ENCODE results near the gene DGKZ.
A peak's percentile ranks its signal among the peaks of the same experiment; 100 is the strongest.

DGKZ gene

GRCh38 chr11:46361283-46362155, 14.3 kb downstream of the DGKZ start:
- TF ChIP-seq, protein P1, sequence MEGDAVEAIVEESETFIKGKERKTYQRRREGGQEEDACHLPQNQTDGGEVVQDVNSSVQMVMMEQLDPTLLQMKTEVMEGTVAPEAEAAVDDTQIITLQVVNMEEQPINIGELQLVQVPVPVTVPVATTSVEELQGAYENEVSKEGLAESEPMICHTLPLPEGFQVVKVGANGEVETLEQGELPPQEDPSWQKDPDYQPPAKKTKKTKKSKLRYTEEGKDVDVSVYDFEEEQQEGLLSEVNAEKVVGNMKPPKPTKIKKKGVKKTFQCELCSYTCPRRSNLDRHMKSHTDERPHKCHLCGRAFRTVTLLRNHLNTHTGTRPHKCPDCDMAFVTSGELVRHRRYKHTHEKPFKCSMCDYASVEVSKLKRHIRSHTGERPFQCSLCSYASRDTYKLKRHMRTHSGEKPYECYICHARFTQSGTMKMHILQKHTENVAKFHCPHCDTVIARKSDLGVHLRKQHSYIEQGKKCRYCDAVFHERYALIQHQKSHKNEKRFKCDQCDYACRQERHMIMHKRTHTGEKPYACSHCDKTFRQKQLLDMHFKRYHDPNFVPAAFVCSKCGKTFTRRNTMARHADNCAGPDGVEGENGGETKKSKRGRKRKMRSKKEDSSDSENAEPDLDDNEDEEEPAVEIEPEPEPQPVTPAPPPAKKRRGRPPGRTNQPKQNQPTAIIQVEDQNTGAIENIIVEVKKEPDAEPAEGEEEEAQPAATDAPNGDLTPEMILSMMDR (conservative IDR thresholded peaks at IDR 0.05; ENCODE audit: low read depth, low read length), result no peak
- peak; percentile 64 for DNase-seq (ENCODE audit: low read depth)
- peak overlapping the region; percentile 40 for H3K4me3 ChIP-seq (ENCODE audit: low read depth, low read length)

DNA sequence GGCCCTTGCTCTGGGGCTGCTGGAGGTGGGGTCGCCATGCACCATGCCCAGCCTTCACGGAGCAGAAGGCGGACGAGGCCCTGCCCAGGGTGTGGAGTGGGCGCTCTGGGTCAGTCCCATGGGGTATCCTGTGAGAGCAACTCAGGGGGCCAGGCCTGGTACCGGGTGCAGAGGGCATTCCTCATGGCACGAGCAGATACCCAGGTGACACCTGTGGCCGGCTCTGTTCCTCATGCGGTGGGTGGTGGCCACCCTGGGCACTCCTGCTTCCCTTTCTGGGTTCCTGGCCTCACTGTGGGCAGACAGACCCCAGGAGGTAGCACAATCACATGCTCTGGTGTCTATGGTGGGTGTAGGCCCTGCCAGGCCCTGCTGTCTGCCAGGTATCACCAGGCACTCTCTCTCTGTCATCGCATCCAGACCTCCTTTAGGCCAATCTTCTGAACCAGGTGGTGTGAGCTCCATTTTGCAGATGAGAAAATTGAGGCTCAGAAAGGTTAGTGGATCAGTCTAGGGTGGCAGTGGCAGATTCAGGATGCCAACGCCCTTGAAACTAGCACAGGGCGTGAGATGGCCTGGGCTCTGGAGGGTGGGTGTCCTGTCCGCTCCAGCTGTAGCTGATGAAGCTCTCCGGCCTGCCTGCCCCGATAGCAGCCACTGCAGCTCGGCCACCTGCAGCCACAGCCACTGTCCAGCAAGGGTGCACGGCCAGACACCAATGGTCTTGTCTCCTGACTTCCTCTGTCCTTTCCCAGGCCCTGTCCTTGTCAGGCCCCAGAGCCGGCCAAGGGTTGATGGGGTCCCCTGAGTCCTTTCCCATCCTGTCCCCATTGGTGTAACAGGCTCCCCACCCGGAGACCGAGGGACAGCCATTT, 15.1 kb downstream of the DGKZ start:
- TF ChIP-seq, protein P1 (conservative IDR thresholded peaks at IDR 0.05; ENCODE audit: low read depth, low read length), result no peak
- peak overlapping the region; percentile 40 for H3K4me3 ChIP-seq (ENCODE audit: low read depth, low read length)
- no peak for DNase-seq (ENCODE audit: low read depth)

DNA sequence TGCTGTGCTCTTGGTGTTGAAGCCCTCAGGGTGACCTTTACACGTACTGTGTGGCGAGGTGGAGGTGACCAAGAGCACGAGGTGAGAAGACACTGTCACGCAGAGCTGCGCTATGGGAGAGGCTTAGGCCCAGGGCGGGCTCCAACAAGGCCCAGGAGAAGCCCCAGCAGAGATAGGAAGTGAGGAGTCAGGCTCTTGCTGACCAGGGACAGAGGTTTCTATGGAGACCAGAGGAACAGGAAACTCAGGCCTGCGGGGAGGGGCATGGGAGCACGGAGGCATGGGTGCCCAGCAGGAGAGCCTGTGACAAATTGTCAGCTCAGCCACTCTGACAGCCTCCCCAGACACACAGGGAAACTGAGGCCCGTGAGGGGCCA, 15.8 kb downstream of the DGKZ start:
- no peak overlapping the region for H3K4me3 ChIP-seq (ENCODE audit: low read depth, low read length)
- peak; percentile 87 for DNase-seq (ENCODE audit: low read depth)
- TF ChIP-seq, protein P1 (conservative IDR thresholded peaks at IDR 0.05; ENCODE audit: low read depth, low read length), result no peak

- TF ChIP-seq, protein P1 (conservative IDR thresholded peaks at IDR 0.05; ENCODE audit: low read depth, low read length), result no peak
- no peak overlapping the region for H3K4me3 ChIP-seq (ENCODE audit: low read depth, low read length)
- DNase-seq (ENCODE audit: low read depth), result no peak
These were observed 16.3 kb downstream of the DGKZ start for GRCh38 chr11:46363455-46364005.

DNA sequence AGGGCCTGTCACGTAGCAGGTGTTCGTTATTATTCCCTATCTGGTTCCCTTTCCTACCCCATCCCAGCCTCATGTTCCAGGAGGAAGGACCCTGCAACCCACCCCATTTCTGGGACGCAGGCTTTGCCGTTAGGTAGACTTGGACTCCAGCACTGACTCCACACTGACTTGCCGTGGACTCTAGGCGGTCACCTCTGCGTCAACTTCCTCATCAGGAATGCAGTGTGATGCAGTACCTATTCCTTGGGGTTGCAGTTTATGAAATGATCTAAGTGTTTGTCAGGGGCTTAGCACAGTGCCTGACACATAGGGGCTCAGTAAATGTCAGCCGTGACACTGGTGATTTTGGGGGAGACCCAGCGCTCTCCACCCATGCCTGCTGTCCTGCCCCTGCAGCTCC, 16.8 kb downstream of the DGKZ start:
- TF ChIP-seq, protein P1 (conservative IDR thresholded peaks at IDR 0.05; ENCODE audit: low read depth, low read length), result no peak
- no peak for DNase-seq (ENCODE audit: low read depth)
- no peak overlapping the region for H3K4me3 ChIP-seq (ENCODE audit: low read depth, low read length)

GRCh38 chr11:46364791-46365190, 17.5 kb downstream of the DGKZ start:
- DNase-seq (ENCODE audit: low read depth), result no peak
- no peak overlapping the region for H3K4me3 ChIP-seq (ENCODE audit: low read depth, low read length)
- TF ChIP-seq, protein P1 (conservative IDR thresholded peaks at IDR 0.05; ENCODE audit: low read depth, low read length), result no peak

All from choroid plexus epithelial cell (primary cell).